ENCODE data around the gene MEI1. TPM values are rescaled to one million over a fixed set of nuclear protein-coding genes. Genes with fewer than 3 reads are reported as not detected.

The MEI1 gene
- total RNA-seq, 1 experiment from 2014 or later: 0.20 TPM

- Histone ChIP-seq H4K20me1 (ENCODE audit: control insufficient read depth, insufficient read depth, insufficient read length) (no peaks in the 10 kb centered on the region), H3K79me1 (ENCODE audit: insufficient read depth, low read depth, low read length, poor library complexity, severe bottlenecking) (no peaks in the 10 kb centered on the region), H4K8ac (replicated peaks; ENCODE audit: insufficient read length, low read depth, low read length) (no peak overlapping the region), H2BK20ac (ENCODE audit: low read depth, low read length, poor library complexity, severe bottlenecking) (no peak overlapping the region), H2AK5ac (ENCODE audit: insufficient read length, low read length) (no peak overlapping the region), H3K23me2 (ENCODE audit: insufficient read length, low read depth, low read length, poor library complexity, severe bottlenecking) (no peaks in the 10 kb centered on the region), H3K27ac (ENCODE audit: insufficient read length, low read depth, low read length) (no peak overlapping the region), H2BK5ac (ENCODE audit: insufficient read length, low read length) (no peak overlapping the region), H4K91ac (ENCODE audit: insufficient read length, low read depth, low read length) (no peak overlapping the region), H3K4ac (ENCODE audit: low read depth, low read length) (no peak overlapping the region), H3K18ac (ENCODE audit: insufficient read length, low read depth, low read length) (no peak overlapping the region), H3K79me2 (ENCODE audit: insufficient read depth, low read length) (no peaks in the 10 kb centered on the region), H3K23ac (ENCODE audit: insufficient read length, low read depth, low read length) (no peak overlapping the region), H2BK120ac (ENCODE audit: low read depth, low read length, poor library complexity, severe bottlenecking) (no peak overlapping the region), H4K5ac (ENCODE audit: insufficient read length, low read depth, low read length) (no peak overlapping the region), H3K4me1 (ENCODE audit: insufficient read depth, low read length) (no peaks in the 10 kb centered on the region; the same call in 1 of the 2 replicates), H3K9ac (ENCODE audit: extremely low read depth, insufficient read length, low read length) (no peak overlapping the region), H3K14ac (ENCODE audit: insufficient read depth, low read length) (no peak overlapping the region), H3T11ph (ENCODE audit: low read length) (no peak overlapping the region), H2BK15ac (ENCODE audit: low read depth, low read length) (no peak overlapping the region), H3K27me3 (ENCODE audit: insufficient read depth, low read length) (no peaks in the 10 kb centered on the region), H3K56ac (ENCODE audit: insufficient read length, low read depth, low read length) (no peak overlapping the region), H2AFZ (ENCODE audit: low read length) (no peak overlapping the region), H3K4me2 (ENCODE audit: insufficient read depth, insufficient read length, low read length) (no peak overlapping the region), H2BK12ac (ENCODE audit: insufficient read length, low read depth, low read length) (no peak overlapping the region), H3K9me3 (ENCODE audit: control insufficient read depth, low read depth, low read length) (no peaks in the 10 kb centered on the region)
- no peak for DNase-seq
- Mint-ChIP-seq H3K9me3 (no peaks in the 10 kb centered on the region), H3K36me3 (ENCODE audit: insufficient read depth in 1 of 3, low read depth in 3 of 3) (no peaks in the 10 kb centered on the region), H3K4me1 (peaks cover 3 to 5% of the 10 kb centered on the region in 2 experiments; a peak in 3 of 4 replicates), H3K27ac (no peak overlapping the region), H3K4me3 (no peak overlapping the region), H3K27me3 (ENCODE audit: low read depth) (peaks cover 12% of the 10 kb centered on the region)
- no CpG with 5 or more reads among the region's 4 CpGs for WGBS (ENCODE audit: extremely low coverage, insufficient read length, low lambda C conversion rate)
- TF ChIP-seq CTCF (conservative IDR thresholded peaks at IDR 0.05): no peak
Observed at GRCh38 chr22:41772198-41772597, 72.9 kb downstream of the MEI1 start.

Measured in H9 (cell line).